Peyer's patch (tissue), 4 donors: ENCODE data around the gene NR5A1. TPM values are rescaled to one million over a fixed set of nuclear protein-coding genes. Genes with fewer than 3 reads are reported as not detected.

Experiments
- DNase-seq, 3 donors: peaks; one replicate each; pipeline ENCODE4 v3.0.0-alpha.2; 2017 to 2019
- H3K27ac ChIP-seq, 4 donors: fragments of 200-600 bp; sonication (generic); one replicate each; pipeline ENCODE4 v1.5.1; 2016 to 2019
- H3K27me3 ChIP-seq, 2 donors: fragments of 200-600 bp; sonication (generic); one replicate each; pipeline ENCODE4 v1.5.1; 2019
- H3K36me3 ChIP-seq, 3 donors: fragments of 200-600 bp; sonication (generic); one replicate each; pipeline ENCODE4 v1.5.1; 2016 to 2019
- H3K4me1 ChIP-seq, 4 donors: fragments of 200-600 bp; sonication (generic); one replicate each; pipeline ENCODE4 v1.5.1; 2016 to 2019
- H3K4me3 ChIP-seq, 4 donors: fragments of 200-600 bp; sonication (generic); 1 replicate in 3 of 4; 2 replicates in 1 of 4; pipeline ENCODE4 v1.5.1; 2016 to 2019; ENCODE audit warnings: mild to moderate bottlenecking in 1 of 4
- H3K9me3 ChIP-seq, 4 donors: fragments of 200-600 bp; sonication (generic); one replicate each; pipeline ENCODE4 v1.5.1; 2016 to 2019; ENCODE audit warnings: mild to moderate bottlenecking in 1 of 4
- CTCF ChIP-seq, 6 experiments: fragments of 450-650 bp in 4 of 6; fragments of 200-600 bp in 2 of 6; sonication (generic) in 1 of 6; IDR thresholded peaks; one replicate each; pipeline ENCODE4 v1.5.1; 2017 to 2019; ENCODE audit warnings: antibody characterized with exemption in 6 of 6, mild to moderate bottlenecking in 3 of 6, moderate library complexity in 1 of 6
- POLR2A ChIP-seq, 2 donors: fragments of 450-650 bp; IDR thresholded peaks; one replicate each; pipeline ENCODE4 v1.5.1; 2017; ENCODE audit warnings: antibody characterized with exemption in 2 of 2, mild to moderate bottlenecking in 2 of 2, moderate library complexity in 2 of 2
- total RNA-seq, 4 donors: library from RNA; depleted of rRNA; stranded (reverse); fragments of >200 nt; gene quantifications; one replicate each; pipeline ENCODE4 v1.1.0, GENCODE V29; 2016

NR5A1 gene
- total RNA-seq = under 1 TPM in 1 of 4 donors, not detected in 3; 0.18 TPM

DNA sequence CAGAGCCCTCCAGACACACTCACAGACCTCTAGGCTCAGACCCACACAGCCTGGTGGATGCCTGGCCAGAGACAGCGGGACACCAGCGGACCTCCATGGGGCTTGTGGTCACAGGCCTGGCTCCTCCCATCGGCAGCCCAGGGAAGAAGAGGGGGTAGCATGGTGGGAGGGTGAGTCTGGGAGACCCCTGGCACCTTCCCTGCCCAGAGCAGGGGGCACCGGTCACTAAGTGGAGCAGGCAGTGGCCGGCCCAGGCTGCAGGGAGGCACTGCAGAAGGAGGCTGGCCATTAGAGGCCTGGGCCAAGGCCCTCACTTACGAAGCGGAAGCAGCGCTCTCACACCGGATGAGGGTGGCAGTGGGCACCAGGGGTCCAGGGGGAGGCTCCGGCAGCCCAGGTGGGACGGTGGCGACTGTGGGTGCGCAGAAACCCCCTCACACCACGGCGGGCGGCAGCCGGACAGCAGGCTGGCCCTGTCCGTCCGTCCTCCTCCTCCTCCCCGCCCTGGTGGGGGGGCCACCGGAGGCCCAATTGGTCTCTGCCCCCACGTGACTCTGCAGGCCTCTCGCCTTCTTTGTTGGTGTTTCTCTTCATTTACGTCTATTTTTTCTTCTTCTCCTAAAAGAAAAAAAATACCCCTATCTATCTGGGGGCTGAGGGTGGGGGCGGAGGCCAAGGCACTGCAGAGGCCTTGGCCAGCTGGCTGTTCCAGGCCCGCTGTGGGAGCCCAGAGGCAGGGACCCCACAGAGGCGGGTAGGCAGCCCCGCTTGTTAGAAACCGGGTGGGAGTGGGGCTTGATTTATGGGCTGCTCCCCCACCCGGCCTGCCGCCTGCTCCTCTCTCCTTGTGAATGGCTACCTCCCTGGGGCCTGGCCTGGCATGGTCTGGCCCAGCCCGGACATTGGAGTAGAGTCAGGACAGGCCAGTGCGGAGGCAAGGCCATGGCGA, at the start of gene NR5A1:
Gene NR5A1 (minus strand): TSS at position 469 of the 949 bp plus-strand sequence. CDS start 4,004 bp downstream, outside the sequence.
- peaks cover 0 to 30% of the 10 kb centered on the region in 2 donors for H3K27me3 ChIP-seq

DNA sequence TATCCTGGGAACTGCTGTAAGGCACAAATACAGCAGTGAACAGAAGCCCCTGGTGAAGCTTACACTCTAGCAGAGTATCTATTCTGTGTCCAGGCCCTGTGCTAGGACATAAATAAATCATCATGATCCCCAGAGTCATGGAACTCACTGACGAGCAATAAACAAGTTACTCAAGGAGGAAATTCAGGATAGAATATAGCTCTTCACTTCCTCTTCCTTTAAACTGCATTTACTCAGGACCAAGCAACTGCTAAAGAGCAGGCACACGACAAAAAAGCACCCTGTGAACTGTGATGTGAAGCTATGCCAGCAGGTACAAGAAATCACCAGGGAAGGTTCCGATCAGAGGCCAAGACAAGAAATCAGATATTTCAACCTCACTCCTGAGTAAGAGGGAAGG, 47.8 kb upstream of the NR5A1 start:
- H3K9me3 ChIP-seq = no peaks in the 10 kb centered on the region
- H3K4me3 ChIP-seq = no peak overlapping the region
- DNase-seq = no peak
- no peaks in the 10 kb centered on the region for H3K27me3 ChIP-seq
- H3K36me3 ChIP-seq = no peaks in the 10 kb centered on the region
- H3K4me1 ChIP-seq = peaks cover 0 to 14% (median 0%) of the 10 kb centered on the region in 4 donors
- TF ChIP-seq CTCF (IDR thresholded peaks at IDR 0.05) (no peak), POLR2A (IDR thresholded peaks at IDR 0.05) (no peak)
- no peak overlapping the region for H3K27ac ChIP-seq

More for the DNA sequence above, at the start of gene NR5A1:
- Histone ChIP-seq H3K4me1 (peaks cover 0 to 20% (median 4%) of the 10 kb centered on the region in 4 donors), H3K36me3 (no peaks in the 10 kb centered on the region), H3K27ac (no peak within 1 kb of the TSS), H3K9me3 (no peaks in the 10 kb centered on the region), H3K4me3 (no peak within 1 kb of the TSS)
- no peak for TF ChIP-seq CTCF (IDR thresholded peaks at IDR 0.05)
- peak in 1 of 3 donors; percentile 32 for DNase-seq

GRCh38 chr9:124553738-124554137, 46.5 kb upstream of the NR5A1 start:
- H3K9me3 ChIP-seq = no peaks in the 10 kb centered on the region
- H3K4me1 ChIP-seq = peaks cover 0 to 14% (median 0%) of the 10 kb centered on the region in 4 donors
- H3K36me3 ChIP-seq = no peaks in the 10 kb centered on the region
- no peak for TF ChIP-seq POLR2A (IDR thresholded peaks at IDR 0.05)
- no peak for TF ChIP-seq CTCF (IDR thresholded peaks at IDR 0.05)
- no peak for DNase-seq
- no peak overlapping the region for H3K27ac ChIP-seq
- H3K27me3 ChIP-seq = no peaks in the 10 kb centered on the region
- H3K4me3 ChIP-seq = no peak overlapping the region

DNA sequence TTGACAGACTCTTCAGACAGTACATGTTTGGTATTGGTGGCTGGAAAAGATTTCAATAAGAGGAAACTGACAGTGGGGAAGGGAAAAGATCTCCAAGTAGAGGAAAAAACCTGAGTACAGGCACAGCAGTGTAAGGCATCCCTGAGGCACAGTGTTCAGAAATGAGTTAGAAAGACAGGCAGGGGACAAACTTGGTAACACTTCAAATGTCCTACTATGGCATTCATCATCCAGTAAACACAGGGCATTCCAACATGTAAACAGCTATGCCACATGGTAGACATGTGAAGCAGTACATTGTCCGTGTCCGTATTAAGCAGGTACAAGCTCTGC, 45.0 kb upstream of the NR5A1 start:
- Histone ChIP-seq H3K36me3 (no peaks in the 10 kb centered on the region), H3K4me3 (no peak overlapping the region), H3K27ac (no peak overlapping the region), H3K27me3 (no peaks in the 10 kb centered on the region), H3K4me1 (peaks cover 0 to 14% (median 0%) of the 10 kb centered on the region in 4 donors), H3K9me3 (no peaks in the 10 kb centered on the region)
- no peak for TF ChIP-seq CTCF (IDR thresholded peaks at IDR 0.05)
- no peak for TF ChIP-seq POLR2A (IDR thresholded peaks at IDR 0.05)
- no peak for DNase-seq

DNA sequence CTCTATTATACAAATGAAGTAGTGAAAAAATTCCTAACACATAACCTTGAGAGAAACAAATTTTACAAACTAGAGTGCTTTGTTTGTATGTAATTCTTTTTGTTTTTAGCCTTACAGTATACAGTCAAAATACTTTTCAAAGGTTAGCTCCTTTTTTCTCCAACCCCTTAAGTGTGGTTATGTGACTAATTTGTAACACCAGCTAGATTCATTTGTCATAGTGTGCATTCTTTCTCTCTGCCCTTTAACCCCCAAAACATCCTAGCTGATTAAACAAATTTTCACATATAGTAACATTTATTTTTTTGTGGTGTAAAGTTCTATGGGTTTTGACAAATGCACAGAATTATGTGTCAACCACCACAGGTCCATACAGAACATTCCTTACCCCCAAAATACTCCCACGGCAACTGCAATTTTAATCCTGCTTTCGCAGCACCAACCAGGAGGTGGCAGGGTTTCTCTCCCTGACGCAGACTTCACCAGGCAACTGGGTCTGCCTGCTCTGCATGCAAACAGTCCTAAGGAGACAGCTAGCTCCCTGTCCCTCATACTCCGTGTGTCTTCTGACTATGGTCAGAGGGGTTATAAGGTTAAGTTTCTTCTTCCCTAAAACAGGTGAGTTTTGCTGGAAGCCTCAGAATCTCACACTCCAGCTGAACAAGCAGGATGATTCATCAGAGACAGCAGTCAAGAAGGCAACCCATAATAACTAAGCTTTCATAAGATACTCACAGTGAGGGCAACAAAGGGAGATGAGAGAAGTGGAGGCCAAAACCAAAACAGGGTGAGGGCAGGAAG, 44.5 kb upstream of the NR5A1 start:
- no peaks in the 10 kb centered on the region for H3K27me3 ChIP-seq
- peaks cover 0 to 14% (median 0%) of the 10 kb centered on the region in 4 donors for H3K4me1 ChIP-seq
- H3K27ac ChIP-seq = no peak overlapping the region
- H3K9me3 ChIP-seq = no peaks in the 10 kb centered on the region
- H3K36me3 ChIP-seq = no peaks in the 10 kb centered on the region
- peak in 1 of 3 donors; percentile 56 for DNase-seq
- TF ChIP-seq CTCF (IDR thresholded peaks at IDR 0.05) (peak in 4 of 6 experiments; percentile 30 to 59 (median 55)), POLR2A (IDR thresholded peaks at IDR 0.05) (no peak)
- H3K4me3 ChIP-seq = no peak overlapping the region
